T-helper 2 cell treated with Interferon-gamma antibody and Interleukin-4, amounts not matched to agents 100 ng/mL and 5 ng/mL, for 36 hours (primary cell): ENCODE measurements around the gene PLP2. TPM values are rescaled to one million over a fixed set of nuclear protein-coding genes. Genes with fewer than 3 reads are reported as not detected.

Source experiments
- intact Hi-C: fragments of 100-400 bp; cut with micrococcal nuclease; formaldehyde crosslinking; loops from one replicate; pipeline ENCODE4 v1.15.1; 2023
- total RNA-seq: library from RNA; stranded (reverse); gene quantifications from 2 replicates; pipeline ENCODE4 v1.2.3, GENCODE V29; 2022

Gene PLP2
- total RNA-seq, 1 donor from 2014 or later = 143 TPM

- intact Hi-C loops = loop anchor here (5.0 kb wide), 1 partner anchor 37 kb away; no protein-coding TSS in a partner anchor
These were observed 33.0 kb downstream of the PLP2 start for GRCh38 chrX:49204709-49205108.

- intact Hi-C loops = no loop called here
These were observed 33.7 kb downstream of the PLP2 start for GRCh38 chrX:49205443-49205842.

- intact Hi-C loops = no loop called here
These were observed 34.8 kb downstream of the PLP2 start for GRCh38 chrX:49206543-49206942.

GRCh38 chrX:49208399-49208798 is 36.7 kb downstream of the PLP2 start:
- intact Hi-C loops = no loop called here

- intact Hi-C loops = no loop called here
These were observed 37.9 kb downstream of the PLP2 start for GRCh38 chrX:49209434-49210251.

GRCh38 chrX:49210406-49210805 is 38.7 kb downstream of the PLP2 start:
- intact Hi-C loops = no loop called here

GRCh38 chrX:49211074-49211473 is 39.4 kb downstream of the PLP2 start:
- intact Hi-C loops = no loop called here

GRCh38 chrX:49212209-49212608 is 40.5 kb downstream of the PLP2 start:
- intact Hi-C loops = no loop called here

- intact Hi-C loops = no loop called here
These were observed 41.2 kb downstream of the PLP2 start for GRCh38 chrX:49212861-49213260.

- intact Hi-C loops = no loop called here
These were observed 42.7 kb downstream of the PLP2 start for GRCh38 chrX:49214416-49214815.

GRCh38 chrX:49214996-49215526 is 43.4 kb downstream of the PLP2 start:
- intact Hi-C loops = no loop called here

GRCh38 chrX:49220100-49220499 is 48.4 kb downstream of the PLP2 start:
- intact Hi-C loops = no loop called here

- intact Hi-C loops = no loop called here
These were observed 50.2 kb downstream of the PLP2 start for GRCh38 chrX:49221868-49222267.

Other genes with a start within 250 kb of the PLP2 start
- 50.2 and 50.9 TPM in 2 replicates for gene OTUD5, start 214.3 kb upstream of the PLP2 start, total RNA-seq
- 3.4 and 4.0 TPM in 2 replicates for gene KCND1, start 200.1 kb upstream of the PLP2 start, total RNA-seq
- 85.6 and 94.5 TPM in 2 replicates for gene GRIPAP1, start 169.6 kb upstream of the PLP2 start, total RNA-seq
- 27.2 and 29.3 TPM in 2 replicates for gene TFE3, start 128.5 kb upstream of the PLP2 start, total RNA-seq
- gene CCDC120, start 112.9 kb upstream of the PLP2 start, total RNA-seq = 7.1 and 8.7 TPM in 2 replicates
- 15.6 and 19.0 TPM in 2 replicates for gene PRAF2, start 97.9 kb upstream of the PLP2 start, total RNA-seq
- gene WDR45, start 92.0 kb upstream of the PLP2 start, total RNA-seq = 49.0 and 51.4 TPM in 2 replicates
- gene GPKOW, start 48.2 kb upstream of the PLP2 start, total RNA-seq = 28.0 and 28.2 TPM in 2 replicates
- gene MAGIX, start 9.1 kb upstream of the PLP2 start, total RNA-seq = 1.8 and 2.3 TPM in 2 replicates
- 12.3 and 12.7 TPM in 2 replicates for gene PRICKLE3, start 14.5 kb downstream of the PLP2 start, total RNA-seq
- 0.95 and 1.3 TPM in 2 replicates for gene SYP, start 28.3 kb downstream of the PLP2 start, total RNA-seq
- 0.14 and 0.36 TPM in 2 replicates for gene CACNA1F, start 61.4 kb downstream of the PLP2 start, total RNA-seq
- 29.3 and 30.4 TPM in 2 replicates for gene CCDC22, start 63.6 kb downstream of the PLP2 start, total RNA-seq
- gene FOXP3, start 92.8 kb downstream of the PLP2 start, total RNA-seq = 13.8 and 14.8 TPM in 2 replicates
- gene PPP1R3F, start 97.9 kb downstream of the PLP2 start, total RNA-seq = 14.8 and 16.1 TPM in 2 replicates
- gene GAGE10, start 131.7 kb downstream of the PLP2 start, total RNA-seq = not detected in 2 replicates
- gene GAGE12J, start 150.1 kb downstream of the PLP2 start, total RNA-seq = not detected in 2 replicates
- gene GAGE13, start 159.7 kb downstream of the PLP2 start, total RNA-seq = not detected in 2 replicates